MM.1S (cell line): Measurements from ENCODE around the gene EXTL1.

Experiments used
- DNase-seq: peaks from one replicate; pipeline ENCODE4 v3.0.0-alpha.2; 2015
- H2AFZ ChIP-seq: fragments of 300-600 bp; sonication (generic); 2 replicates; pipeline ENCODE4 v1.6.0; 2016; ENCODE audit warnings: antibody characterized with exemption, low read length
- H3F3A ChIP-seq: fragments of 300-600 bp; sonication (generic); 2 replicates; pipeline ENCODE4 v1.6.1; 2016; ENCODE audit warnings: mild to moderate bottlenecking, antibody characterized with exemption, low read length, moderate library complexity, mixed read lengths; ENCODE audit not compliant: insufficient read depth
- H3K27ac ChIP-seq: fragments of 300-600 bp; sonication (generic); 2 replicates; pipeline ENCODE4 v1.5.1; 2016; ENCODE audit warnings: mild to moderate bottlenecking, low read length
- H3K27me3 ChIP-seq: fragments of 300-600 bp; sonication (generic); replicated peaks from 2 replicates; pipeline ENCODE4 v1.6.0; 2016; ENCODE audit warnings: low read length; ENCODE audit not compliant: insufficient read depth
- H3K36me3 ChIP-seq: fragments of 300-600 bp; sonication (generic); replicated peaks from 2 replicates; pipeline ENCODE4 v1.6.1; 2016; ENCODE audit warnings: mild to moderate bottlenecking, low read length, mixed read lengths; ENCODE audit not compliant: insufficient read depth
- H3K4me1 ChIP-seq: fragments of 300-600 bp; sonication (generic); 2 replicates; pipeline ENCODE4 v1.6.1; 2016; ENCODE audit warnings: low read length, mixed read lengths
- H3K4me2 ChIP-seq: fragments of 300-600 bp; sonication (generic); 2 replicates; pipeline ENCODE4 v1.6.0; 2016; ENCODE audit warnings: low read depth, low read length
- H3K4me3 ChIP-seq: fragments of 300-600 bp; sonication (generic); 2 replicates; pipeline ENCODE4 v1.5.1; 2016; ENCODE audit warnings: low read length, mixed read lengths
- H3K79me2 ChIP-seq: fragments of 300-600 bp; sonication (generic); 2 replicates; pipeline ENCODE4 v1.6.1; 2016; ENCODE audit warnings: mixed run types, low read length, mixed read lengths
- H3K9ac ChIP-seq: fragments of 300-600 bp; sonication (generic); 2 replicates; pipeline ENCODE4 v1.6.1; 2016; ENCODE audit warnings: low read length, mixed read lengths
- H3K9me2 ChIP-seq: fragments of 300-600 bp; sonication (generic); replicated peaks from 2 replicates; pipeline ENCODE4 v1.6.1; 2016; ENCODE audit warnings: mild to moderate bottlenecking, low read length, mixed read lengths; ENCODE audit not compliant: insufficient read depth
- H3K9me3 ChIP-seq: fragments of 300-600 bp; sonication (generic); replicated peaks from 2 replicates; pipeline ENCODE4 v1.6.1; 2016; ENCODE audit warnings: mild to moderate bottlenecking, low read length, mixed read lengths; ENCODE audit not compliant: insufficient read depth
- H4K20me1 ChIP-seq: fragments of 300-600 bp; sonication (generic); 2 replicates; pipeline ENCODE4 v1.6.1; 2016; ENCODE audit warnings: mild to moderate bottlenecking, low read length, moderate library complexity, mixed read lengths; ENCODE audit not compliant: insufficient read depth
- CTCF ChIP-seq: fragments of 300-600 bp; sonication (generic); IDR thresholded peaks from 2 replicates; pipeline ENCODE4 v1.5.1; 2016; ENCODE audit warnings: antibody characterized with exemption, low read length, mixed read lengths
- EZH2 ChIP-seq: fragments of 300-600 bp; sonication (generic); optimal IDR thresholded peaks from 2 replicates; pipeline ENCODE3; 2017; ENCODE audit warnings: low read depth, mild to moderate bottlenecking, antibody characterized with exemption, low read length, mixed read lengths
- EZH2phosphoT487 ChIP-seq: fragments of 300-600 bp; sonication (generic); IDR thresholded peaks from 2 replicates; pipeline ENCODE4 v1.6.1; 2018; ENCODE audit warnings: antibody characterized with exemption, low read length

EXTL1 gene

GRCh38 chr1:26015358-26015757 is 6.2 kb upstream of the EXTL1 start:
- no peak overlapping the region for H3K4me3 ChIP-seq
- no peaks in the 10 kb centered on the region for H3K9me2 ChIP-seq
- H3K27me3 ChIP-seq, result no peaks in the 10 kb centered on the region
- no peak overlapping the region for H3K27ac ChIP-seq
- peaks cover 6% of the 10 kb centered on the region; the same call in 1 of the 2 replicates for H3K4me1 ChIP-seq
- no peak overlapping the region for H3K9ac ChIP-seq
- no peaks in the 10 kb centered on the region for H3F3A ChIP-seq
- H4K20me1 ChIP-seq, result no peaks in the 10 kb centered on the region
- H3K79me2 ChIP-seq, result no peaks in the 10 kb centered on the region
- H3K4me2 ChIP-seq, result no peak overlapping the region
- H3K9me3 ChIP-seq, result no peaks in the 10 kb centered on the region
- DNase-seq, result no peak
- no peaks in the 10 kb centered on the region for H3K36me3 ChIP-seq
- TF ChIP-seq CTCF (no peak), EZH2phosphoT487 (no peak), EZH2 (no peak)
- H2AFZ ChIP-seq, result no peak overlapping the region

GRCh38 chr1:26016258-26016952 is 5.2 kb upstream of the EXTL1 start:
- Histone ChIP-seq H3K9me3 (no peaks in the 10 kb centered on the region), H4K20me1 (no peaks in the 10 kb centered on the region), H3K4me3 (no peak overlapping the region), H3K9ac (no peak overlapping the region), H3K27me3 (no peaks in the 10 kb centered on the region), H3K4me2 (no peak overlapping the region), H3K36me3 (no peaks in the 10 kb centered on the region), H3F3A (no peaks in the 10 kb centered on the region), H3K79me2 (no peaks in the 10 kb centered on the region), H3K27ac (no peak overlapping the region), H2AFZ (no peak overlapping the region), H3K4me1 (peaks cover 6% of the 10 kb centered on the region; the same call in 1 of the 2 replicates), H3K9me2 (no peaks in the 10 kb centered on the region)
- no peak for TF ChIP-seq EZH2
- no peak for TF ChIP-seq EZH2phosphoT487
- no peak for TF ChIP-seq CTCF
- no peak for DNase-seq

- H3K36me3 ChIP-seq, result no peaks in the 10 kb centered on the region
- DNase-seq, result no peak
Observed at GRCh38 chr1:26016953-26017545, 4.5 kb upstream of the EXTL1 start.

More at GRCh38 chr1:26016953-26017545, 4.5 kb upstream of the EXTL1 start:
- Histone ChIP-seq H3F3A (no peaks in the 10 kb centered on the region), H3K9me2 (no peaks in the 10 kb centered on the region), H3K4me1 (peaks cover 6% of the 10 kb centered on the region; the same call in 1 of the 2 replicates), H3K4me3 (no peak overlapping the region), H3K27ac (no peak overlapping the region), H3K27me3 (no peaks in the 10 kb centered on the region), H3K9ac (no peak overlapping the region), H3K9me3 (no peaks in the 10 kb centered on the region), H4K20me1 (no peaks in the 10 kb centered on the region), H3K4me2 (no peak overlapping the region), H2AFZ (no peak overlapping the region), H3K79me2 (no peaks in the 10 kb centered on the region)
- no peak for TF ChIP-seq CTCF
- no peak for TF ChIP-seq EZH2phosphoT487
- TF ChIP-seq EZH2, result no peak
